H9 (cell line): ENCODE data around the gene STYXL1. TPM values are rescaled to one million over a fixed set of nuclear protein-coding genes. Genes with fewer than 3 reads are reported as not detected.
"Not testable (repeated sequence)": the region's sequence is repeated elsewhere in the genome, so short reads cannot be mapped to it uniquely, and the experiment has no call there.

ENCODE experiments used
- DNase-seq: peaks from one replicate; pipeline ENCODE4 v3.0.0-alpha.2; 2017
- H2AFZ ChIP-seq: one replicate; pipeline ENCODE4 v1.6.1; 2013; ENCODE audit warnings: mild to moderate bottlenecking, low read length, control low read depth, moderate library complexity
- H2AK5ac ChIP-seq: 2 replicates; pipeline ENCODE4 v1.6.1; 2013; ENCODE audit warnings: low read length, control low read depth, mixed read lengths; ENCODE audit not compliant: insufficient read length
- H2BK120ac ChIP-seq: one replicate; pipeline ENCODE4 v1.6.1; 2013; ENCODE audit warnings: low read depth, mild to moderate bottlenecking, low read length, control low read depth, inconsistent platforms; ENCODE audit not compliant: poor library complexity, severe bottlenecking
- H2BK12ac ChIP-seq: 2 replicates; pipeline ENCODE4 v1.6.1; 2013; ENCODE audit warnings: low read length, control low read depth, mixed read lengths, low read depth; ENCODE audit not compliant: insufficient read length
- H2BK15ac ChIP-seq: 2 replicates; pipeline ENCODE4 v1.6.1; 2013; ENCODE audit warnings: low read depth, low read length, control low read depth
- H2BK20ac ChIP-seq: one replicate; pipeline ENCODE4 v1.6.1; 2013; ENCODE audit warnings: low read depth, mild to moderate bottlenecking, low read length, control low read depth, inconsistent platforms; ENCODE audit not compliant: poor library complexity, severe bottlenecking
- H2BK5ac ChIP-seq: 2 replicates; pipeline ENCODE4 v1.6.1; 2013; ENCODE audit warnings: low read length, control low read depth, mixed read lengths; ENCODE audit not compliant: insufficient read length
- H3K14ac ChIP-seq: 2 replicates; pipeline ENCODE4 v1.6.1; 2013; ENCODE audit warnings: low read length, control low read depth; ENCODE audit not compliant: insufficient read depth
- H3K18ac ChIP-seq: 2 replicates; pipeline ENCODE4 v1.6.1; 2013; ENCODE audit warnings: low read depth, mild to moderate bottlenecking, mixed read lengths, low read length, control low read depth; ENCODE audit not compliant: insufficient read length
- H3K23ac ChIP-seq: 2 replicates; pipeline ENCODE4 v1.6.1; 2013; ENCODE audit warnings: low read length, control low read depth, mixed read lengths, low read depth; ENCODE audit not compliant: insufficient read length
- H3K23me2 ChIP-seq: 2 replicates; pipeline ENCODE4 v1.6.1; 2013; ENCODE audit warnings: low read depth, mild to moderate bottlenecking, mixed read lengths, low read length, control low read depth; ENCODE audit not compliant: insufficient read length, poor library complexity, severe bottlenecking
- H3K27ac ChIP-seq: 2 replicates; pipeline ENCODE4 v1.5.1; 2013; ENCODE audit warnings: low read length, control low read depth, mixed read lengths, low read depth; ENCODE audit not compliant: insufficient read length
- H3K27me3 ChIP-seq: 2 replicates; pipeline ENCODE4 v1.6.1; 2013; ENCODE audit warnings: low read length, control low read depth, inconsistent platforms; ENCODE audit not compliant: insufficient read depth
- H3K4ac ChIP-seq: 2 replicates; pipeline ENCODE4 v1.6.1; 2013; ENCODE audit warnings: low read depth, mild to moderate bottlenecking, control low read depth, inconsistent platforms, low read length, moderate library complexity
- H3K4me1 ChIP-seq: 2 replicates; pipeline ENCODE4 v1.6.1; 2013; ENCODE audit warnings: low read length, control low read depth, inconsistent platforms; ENCODE audit not compliant: insufficient read depth
- H3K4me2 ChIP-seq: 2 replicates; pipeline ENCODE4 v1.6.1; 2013; ENCODE audit warnings: low read length, control low read depth, mixed read lengths; ENCODE audit not compliant: insufficient read length, insufficient read depth
- H3K56ac ChIP-seq: 2 replicates; pipeline ENCODE4 v1.6.1; 2013; ENCODE audit warnings: low read depth, mild to moderate bottlenecking, mixed read lengths, low read length, control low read depth; ENCODE audit not compliant: insufficient read length
- H3K79me1 ChIP-seq: 2 replicates; pipeline ENCODE4 v1.6.1; 2013; ENCODE audit warnings: low read depth, mild to moderate bottlenecking, moderate library complexity, low read length, control low read depth, inconsistent platforms; ENCODE audit not compliant: insufficient read depth, poor library complexity, severe bottlenecking
- H3K79me2 ChIP-seq: 2 replicates; pipeline ENCODE4 v1.6.1; 2013; ENCODE audit warnings: low read length, control low read depth, inconsistent platforms; ENCODE audit not compliant: insufficient read depth
- H3K9ac ChIP-seq: 2 replicates; pipeline ENCODE4 v1.6.1; 2013; ENCODE audit warnings: low read length, control low read depth, mixed read lengths; ENCODE audit not compliant: insufficient read length; ENCODE audit errors: extremely low read depth
- H3K9me3 ChIP-seq: one replicate; pipeline ENCODE4 v1.6.1; 2013; ENCODE audit warnings: low read depth, low read length, inconsistent platforms; ENCODE audit not compliant: control insufficient read depth
- H3T11ph ChIP-seq: one replicate; pipeline ENCODE4 v1.6.1; 2013; ENCODE audit warnings: mild to moderate bottlenecking, low read length, control low read depth, inconsistent platforms
- H4K20me1 ChIP-seq: one replicate; pipeline ENCODE4 v1.6.1; 2013; ENCODE audit not compliant: control insufficient read depth, insufficient read length, insufficient read depth
- H4K5ac ChIP-seq: 2 replicates; pipeline ENCODE4 v1.6.1; 2013; ENCODE audit warnings: low read depth, mild to moderate bottlenecking, mixed read lengths, low read length, control low read depth; ENCODE audit not compliant: insufficient read length
- H4K8ac ChIP-seq: replicated peaks from 2 replicates; pipeline ENCODE4 v1.6.1; 2013; ENCODE audit warnings: low read length, control low read depth, mixed read lengths, low read depth; ENCODE audit not compliant: insufficient read length
- H4K91ac ChIP-seq: 2 replicates; pipeline ENCODE4 v1.6.1; 2013; ENCODE audit warnings: low read depth, mild to moderate bottlenecking, moderate library complexity, mixed read lengths, low read length, control low read depth; ENCODE audit not compliant: insufficient read length
- H3K27ac Mint-ChIP-seq, 3 experiments: 2 replicates in 2 of 3; 3 replicates in 1 of 3; pipeline ENCODE4 v1.8.0; 2020 to 2021; ENCODE audit warnings: mixed read lengths in 3 of 3, mild to moderate bottlenecking in 1 of 3, moderate library complexity in 1 of 3
- H3K27me3 Mint-ChIP-seq: 2 replicates; pipeline ENCODE4 v1.8.0; 2021; ENCODE audit warnings: low read depth, mild to moderate bottlenecking, moderate library complexity, mixed read lengths
- H3K36me3 Mint-ChIP-seq, 3 experiments: 2 replicates in 2 of 3; 3 replicates in 1 of 3; pipeline ENCODE4 v1.8.0; 2020 to 2021; ENCODE audit warnings: low read depth in 3 of 3, mixed read lengths in 3 of 3; ENCODE audit not compliant: insufficient read depth in 1 of 3
- H3K4me1 Mint-ChIP-seq, 2 experiments: 2 replicates each; pipeline ENCODE4 v1.8.0; 2020; ENCODE audit warnings: mixed read lengths in 2 of 2
- H3K4me3 Mint-ChIP-seq, 2 experiments: 2 replicates in 1 of 2; 3 replicates in 1 of 2; pipeline ENCODE4 v1.8.0; 2020 to 2021; ENCODE audit warnings: mild to moderate bottlenecking in 2 of 2, mixed read lengths in 2 of 2, moderate library complexity in 1 of 2
- H3K9me3 Mint-ChIP-seq, 2 experiments: 2 replicates in 1 of 2; 3 replicates in 1 of 2; pipeline ENCODE4 v1.8.0; 2020; ENCODE audit warnings: mild to moderate bottlenecking in 2 of 2, mixed read lengths in 2 of 2, moderate library complexity in 1 of 2
- CTCF ChIP-seq: fragments of 200-600 bp; sonication (generic); conservative IDR thresholded peaks from 3 replicates; pipeline ENCODE4 v1.8.0; 2021; ENCODE audit warnings: antibody characterized with exemption, mild to moderate bottlenecking
- WGBS: extraction: QIAGEN DNeasy Blood & Tissue Kit; methylation state at CpG from one replicate; pipeline ENCODE4 v1.1.7; 2013; ENCODE audit warnings: missing lambda C conversion rate, low lambda C conversion rate, mixed read lengths; ENCODE audit not compliant: insufficient read length; ENCODE audit errors: extremely low coverage; 5-methylcytosine and 5-hydroxymethylcytosine counted together
- total RNA-seq: library from RNA; stranded (reverse); gene quantifications from 2 replicates; pipeline ENCODE4 v1.2.1, GENCODE V29; 2021

The STYXL1 gene
- total RNA-seq, 1 experiment from 2014 or later: 38.7 TPM

GRCh38 chr7:76020031-76020714, 27.6 kb downstream of the STYXL1 start:
- peak overlapping the region in 2 of 3 experiments; percentile 74 to 86; a peak in 1 of 7 replicates for H3K27ac Mint-ChIP-seq
- DNase-seq: peak; percentile 71
- Histone ChIP-seq H3K9ac (no peak overlapping the region), H4K20me1 (no peaks in the 10 kb centered on the region), H4K5ac (no peak overlapping the region), H2BK20ac (no peak overlapping the region), H4K8ac (no peak overlapping the region), H3K79me2 (no peaks in the 10 kb centered on the region), H2BK120ac (no peak overlapping the region), H4K91ac (no peak overlapping the region), H2AFZ (no peak overlapping the region), H3K27me3 (no peaks in the 10 kb centered on the region), H3K79me1 (no peaks in the 10 kb centered on the region), H3K14ac (no peak overlapping the region), H3T11ph (no peak overlapping the region), H3K18ac (no peak overlapping the region), H2AK5ac (no peak overlapping the region), H3K4me1 (no peaks in the 10 kb centered on the region), H3K4ac (no peak overlapping the region), H2BK15ac (no peak overlapping the region), H3K9me3 (no peaks in the 10 kb centered on the region), H3K23ac (no peak overlapping the region), H2BK5ac (no peak overlapping the region), H3K27ac (no peak overlapping the region), H3K23me2 (no peaks in the 10 kb centered on the region), H2BK12ac (no peak overlapping the region), H3K4me2 (no peak overlapping the region), H3K56ac (no peak overlapping the region)
- no peaks in the 10 kb centered on the region for H3K9me3 Mint-ChIP-seq
- WGBS: no CpG with 5 or more reads among the region's 6 CpGs
- no peaks in the 10 kb centered on the region for H3K27me3 Mint-ChIP-seq
- H3K36me3 Mint-ChIP-seq: peaks cover 20 to 45% (median 31%) of the 10 kb centered on the region in 3 experiments
- no peak overlapping the region for H3K4me3 Mint-ChIP-seq
- peak; percentile 96 for TF ChIP-seq CTCF
- H3K4me1 Mint-ChIP-seq: peaks cover 2% of the 10 kb centered on the region in 2 experiments; a peak in 2 of 4 replicates

GRCh38 chr7:76018520-76018919, 29.3 kb downstream of the STYXL1 start:
- not testable (repeated sequence) for H2BK12ac ChIP-seq, H4K20me1 ChIP-seq, H2AFZ ChIP-seq, H3K9me3 ChIP-seq, H3K9me3 Mint-ChIP-seq, DNase-seq, H2AK5ac ChIP-seq, H4K91ac ChIP-seq, H3K4me2 ChIP-seq, H2BK20ac ChIP-seq, H3K23ac ChIP-seq, H3K14ac ChIP-seq, H3K4me1 ChIP-seq, H3K79me1 ChIP-seq, H3K27ac ChIP-seq, H2BK120ac ChIP-seq, H3K79me2 ChIP-seq, H3T11ph ChIP-seq, H4K8ac ChIP-seq, H4K5ac ChIP-seq, H3K27me3 Mint-ChIP-seq, H2BK15ac ChIP-seq, H3K27ac Mint-ChIP-seq, H3K18ac ChIP-seq, H3K23me2 ChIP-seq, H3K9ac ChIP-seq, H3K27me3 ChIP-seq, H3K56ac ChIP-seq, H3K4ac ChIP-seq, H2BK5ac ChIP-seq, H3K4me1 Mint-ChIP-seq, H3K4me3 Mint-ChIP-seq
- no CpG with 5 or more reads among the region's 4 CpGs for WGBS
- H3K36me3 Mint-ChIP-seq: peaks cover 20 to 47% (median 28%) of the 10 kb centered on the region in 3 experiments
